ENCODE results near the gene ITSN1.
"Not testable (repeated sequence)": the region's sequence is repeated elsewhere in the genome, so short reads cannot be mapped to it uniquely, and the experiment has no call there.

ITSN1 gene

DNA sequence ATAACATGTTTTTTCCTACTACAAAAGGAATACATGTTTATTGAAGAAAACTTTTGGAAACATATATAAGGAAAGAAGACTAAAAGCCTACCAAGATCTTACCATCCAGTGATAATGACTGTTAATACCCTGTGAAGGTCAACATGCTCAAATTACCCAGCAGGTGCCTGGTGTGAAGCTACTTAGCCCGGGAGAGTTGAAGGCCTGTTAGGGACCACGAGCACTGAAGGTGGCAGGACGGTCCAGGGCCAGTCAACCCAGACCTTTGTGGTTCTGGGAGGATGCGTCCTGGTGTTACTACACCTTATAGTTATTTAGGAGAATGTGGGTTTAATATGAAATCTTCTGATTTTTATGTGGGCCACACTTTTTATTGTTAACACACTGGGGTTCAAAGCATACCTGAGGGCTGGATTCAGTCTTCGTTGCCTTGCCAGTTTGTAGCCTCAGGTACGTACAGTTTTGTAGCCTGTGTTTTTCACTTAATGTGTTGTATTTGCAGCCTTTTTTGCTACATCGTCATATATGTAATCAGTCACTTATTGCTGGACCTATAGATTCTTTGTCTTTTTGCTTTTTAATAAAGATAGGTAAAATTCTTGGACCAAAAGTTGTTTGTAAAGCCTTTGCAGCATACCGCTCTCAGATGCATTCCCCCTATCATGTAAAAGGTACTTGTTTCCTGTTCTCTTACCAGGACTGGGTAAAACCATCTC, 9.8 kb downstream of the ITSN1 start:
- DNase-seq (ENCODE audit: low spot score), result no peak

DNA sequence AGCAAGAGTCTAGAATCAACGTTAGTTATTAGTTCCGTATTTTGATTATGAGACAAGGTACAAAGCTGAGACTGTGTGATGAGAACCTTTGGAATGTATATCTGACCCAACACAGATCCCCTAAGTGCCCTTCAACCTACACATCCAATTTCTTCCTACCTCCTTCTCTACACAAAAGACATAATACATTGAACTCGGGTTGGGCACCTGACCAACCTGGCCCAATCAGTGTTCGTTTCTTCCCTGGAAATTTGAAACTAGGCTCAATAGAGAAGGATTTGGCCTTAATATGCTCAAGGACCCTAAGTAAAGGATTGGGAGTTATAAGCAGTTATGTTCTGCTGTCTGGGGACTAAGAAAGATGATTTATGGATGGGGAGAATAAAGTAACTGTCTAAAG, 12.1 kb downstream of the ITSN1 start:
- DNase-seq (ENCODE audit: low spot score), result no peak

DNA sequence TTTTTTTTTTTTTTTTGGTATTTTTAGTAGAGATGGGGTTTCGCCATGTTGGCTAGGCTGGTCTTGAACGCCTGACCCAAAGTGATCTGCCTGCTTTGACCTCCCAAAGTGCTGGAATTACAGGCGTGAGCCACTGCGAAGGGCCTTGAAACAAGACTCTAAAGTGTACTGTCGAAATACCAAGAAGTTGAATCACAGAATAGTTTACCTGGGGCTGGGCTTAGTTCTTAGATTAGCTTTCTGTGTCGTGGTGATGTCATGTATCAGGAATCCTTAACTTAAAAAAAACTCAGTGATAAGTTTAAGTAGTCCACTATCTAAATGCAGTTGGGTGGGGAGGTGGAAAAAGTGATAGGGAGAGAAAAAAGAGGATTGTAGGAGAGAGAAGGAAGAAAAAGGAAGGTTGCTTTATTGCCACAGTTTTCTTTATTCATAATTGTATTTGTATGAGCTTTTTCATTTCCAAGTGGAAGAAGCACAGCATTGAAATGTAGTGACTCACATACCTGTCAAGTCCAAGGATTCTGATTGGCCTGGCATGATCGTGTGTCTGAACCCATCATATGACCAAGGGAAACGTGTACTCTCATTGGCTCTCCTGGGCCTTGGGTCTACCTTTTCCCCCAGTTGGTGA, 13.4 kb downstream of the ITSN1 start:
- DNase-seq (ENCODE audit: low spot score), result peak; percentile 59

DNA sequence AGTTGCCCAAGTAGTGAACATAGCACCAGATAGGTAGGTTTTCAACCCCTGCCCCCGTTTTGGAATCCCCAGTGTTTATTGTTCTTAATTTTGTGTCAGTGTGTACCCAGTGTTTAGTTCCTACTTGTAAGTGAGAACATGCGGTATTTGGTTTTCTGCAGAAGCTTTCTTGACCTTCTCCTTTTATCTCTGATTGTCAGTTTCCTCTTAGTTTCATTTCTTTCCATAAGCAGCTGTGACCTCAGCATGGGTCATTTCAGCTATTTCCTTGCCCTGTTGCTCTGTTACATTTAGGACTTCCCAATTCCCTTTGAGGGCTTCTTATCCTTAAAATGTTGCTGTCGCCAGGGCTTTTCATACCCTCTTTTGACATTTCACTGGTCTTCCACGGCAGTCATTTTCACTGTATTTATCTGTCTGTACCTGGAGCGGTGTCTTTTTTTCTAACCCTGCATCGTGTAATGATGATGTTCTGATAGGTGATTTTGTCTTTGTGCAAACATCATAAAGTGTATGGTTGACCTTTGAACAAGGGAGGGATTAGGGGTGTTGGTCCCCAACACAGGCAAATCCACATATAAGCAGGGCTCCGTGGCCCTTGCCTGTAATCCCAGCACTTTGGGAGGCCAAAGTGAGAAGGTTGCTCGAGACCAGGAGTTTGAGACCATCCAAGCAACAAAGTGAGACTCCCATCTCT, 15.0 kb downstream of the ITSN1 start:
- DNase-seq (ENCODE audit: low spot score), result no peak

DNA sequence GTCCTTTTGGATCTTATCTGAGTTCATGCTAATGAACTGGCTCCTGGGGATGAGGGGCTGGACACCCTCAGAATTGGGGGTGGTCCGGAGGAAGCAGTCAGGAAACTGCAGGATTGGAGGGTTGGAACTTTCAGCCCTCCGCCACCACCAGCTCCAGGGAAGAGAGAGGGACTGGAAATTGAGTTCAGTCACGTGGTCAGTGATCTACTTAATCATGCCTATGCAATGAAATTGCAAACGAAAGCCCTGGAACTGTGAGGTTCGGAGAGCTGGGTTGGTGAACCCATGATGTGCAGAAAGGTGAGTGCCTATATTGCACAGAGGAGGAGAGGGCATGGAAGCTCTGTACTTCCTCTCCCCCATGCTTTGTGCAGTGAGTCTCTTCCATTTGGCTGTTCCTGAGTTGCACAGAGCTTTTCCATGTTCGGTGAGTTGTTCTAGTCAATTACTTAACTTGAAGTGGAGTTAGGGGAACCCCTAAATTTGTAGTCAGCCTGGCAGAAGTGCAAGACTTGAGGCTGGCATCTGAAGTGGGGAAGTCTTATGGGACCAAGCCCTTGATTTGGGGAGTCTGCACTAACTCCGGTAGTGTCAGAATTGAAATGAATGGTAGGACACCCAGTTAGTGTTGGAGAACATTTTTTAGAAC, 16.7 kb downstream of the ITSN1 start:
- no peak for DNase-seq (ENCODE audit: low spot score)

DNA sequence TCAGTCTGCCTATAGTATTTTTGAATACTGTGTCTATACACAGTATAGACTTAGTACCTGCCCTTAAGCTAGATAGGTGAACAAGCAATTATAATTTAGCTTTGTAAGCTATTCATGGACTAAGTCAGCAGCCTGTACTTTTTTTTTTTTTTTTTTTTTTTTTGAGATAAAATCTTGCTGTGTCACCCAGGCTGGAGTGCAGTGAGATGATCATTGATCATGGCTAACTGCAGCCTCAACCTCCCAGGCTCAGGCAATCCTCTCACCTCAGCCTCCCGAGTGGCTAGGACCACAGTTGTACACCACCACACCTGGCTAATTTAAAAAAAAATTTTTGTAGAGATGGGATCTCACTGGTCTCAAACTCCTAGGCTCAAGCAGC, 17.3 kb downstream of the ITSN1 start:
- no peak for DNase-seq (ENCODE audit: low spot score)

DNA sequence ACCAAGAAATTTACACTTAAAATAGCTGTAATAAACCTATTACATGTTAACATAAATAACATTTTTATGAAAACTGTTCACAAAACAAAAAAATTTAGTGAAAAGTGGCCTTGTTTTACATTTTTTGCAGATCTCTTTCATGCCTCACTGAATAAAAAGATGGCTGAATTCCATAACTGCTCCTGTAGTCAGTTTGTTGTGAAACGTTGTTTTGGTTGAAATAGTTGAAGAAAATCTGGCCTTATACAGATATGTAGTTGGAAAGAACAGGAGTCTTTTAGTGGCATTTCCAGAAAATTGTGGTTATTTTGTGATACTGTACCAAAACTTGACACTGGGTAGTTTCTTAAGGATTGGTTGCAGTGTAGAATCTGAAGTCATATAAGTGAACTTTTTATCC, 18.1 kb downstream of the ITSN1 start:
- no peak for DNase-seq (ENCODE audit: low spot score)

DNA sequence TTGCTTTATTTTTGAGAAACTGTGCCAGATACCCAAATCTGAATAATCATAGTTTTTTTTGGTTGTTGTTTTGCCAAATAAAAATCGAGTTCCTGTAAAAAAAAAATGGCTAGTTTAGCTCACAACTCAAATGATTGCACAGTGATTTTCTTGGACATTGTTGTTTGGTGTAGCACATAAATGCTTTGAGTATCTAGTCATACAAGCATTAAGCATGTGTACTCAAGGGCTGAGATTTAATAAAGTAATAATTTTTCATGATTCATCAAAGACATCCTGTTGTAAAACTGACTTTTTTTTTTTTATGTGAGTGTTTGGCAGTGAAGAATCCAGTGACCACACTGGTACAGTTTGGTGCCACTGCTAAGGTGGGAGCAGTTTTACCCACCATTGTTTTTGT, 18.8 kb downstream of the ITSN1 start:
- DNase-seq (ENCODE audit: low spot score), result no peak

DNA sequence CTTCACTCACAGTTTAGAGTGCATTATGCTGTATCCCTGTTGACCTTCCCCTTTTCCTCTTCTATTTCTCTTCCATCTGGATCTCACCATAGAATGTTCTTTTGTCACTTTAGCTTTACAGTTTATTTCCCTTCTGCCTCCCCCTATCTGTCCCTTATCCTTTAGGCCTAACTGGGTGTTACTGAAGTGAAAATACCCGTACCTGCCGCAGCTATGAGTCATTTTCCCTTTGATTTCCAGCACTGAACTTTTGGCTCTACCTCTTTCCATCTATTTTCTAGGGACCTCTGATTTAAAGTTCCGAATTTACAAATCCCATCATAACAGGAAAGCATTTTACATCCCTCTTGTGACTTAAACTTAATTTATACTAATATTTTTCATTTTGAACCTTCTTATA, 19.7 kb downstream of the ITSN1 start:
- DNase-seq (ENCODE audit: low spot score), result no peak

DNA sequence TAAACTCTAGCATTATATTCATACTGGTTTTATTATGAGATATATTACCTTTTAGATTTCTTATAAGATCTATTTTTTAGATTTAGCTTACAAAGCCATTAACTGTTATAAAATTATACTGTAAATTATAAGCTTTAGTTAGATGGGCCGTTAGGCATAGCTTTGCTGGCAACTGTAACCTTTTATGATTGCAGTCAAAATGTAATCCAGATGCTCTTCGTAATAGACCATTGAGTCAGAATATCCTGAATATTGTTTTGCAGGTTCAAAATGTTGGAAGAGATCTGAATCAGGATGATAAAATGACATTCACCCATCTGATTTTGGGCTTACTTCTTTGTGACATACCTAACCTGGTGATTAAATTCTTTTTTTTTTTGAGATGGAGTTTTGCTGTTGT, 20.9 kb downstream of the ITSN1 start:
- no peak for DNase-seq (ENCODE audit: low spot score)

DNA sequence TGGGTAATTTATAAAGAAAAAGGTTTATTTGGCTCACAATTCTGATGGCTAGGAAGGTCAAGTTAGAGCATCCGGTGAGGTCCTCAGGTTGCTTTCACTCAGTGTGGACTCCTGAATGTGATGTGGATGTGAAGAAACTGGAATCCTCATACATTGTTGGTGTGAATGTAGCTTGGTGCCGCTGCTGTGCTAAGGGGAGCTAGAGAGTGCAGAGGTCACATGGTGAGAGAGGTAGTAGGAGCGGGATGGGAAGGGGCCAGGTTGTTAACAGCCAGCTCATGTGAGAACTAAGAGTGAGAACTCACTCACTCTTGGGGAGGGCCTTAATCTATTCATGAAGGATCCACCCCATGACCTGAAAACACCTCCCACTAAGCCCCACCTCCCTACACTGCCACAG, 21.8 kb downstream of the ITSN1 start:
- DNase-seq (ENCODE audit: low spot score), result no peak

DNA sequence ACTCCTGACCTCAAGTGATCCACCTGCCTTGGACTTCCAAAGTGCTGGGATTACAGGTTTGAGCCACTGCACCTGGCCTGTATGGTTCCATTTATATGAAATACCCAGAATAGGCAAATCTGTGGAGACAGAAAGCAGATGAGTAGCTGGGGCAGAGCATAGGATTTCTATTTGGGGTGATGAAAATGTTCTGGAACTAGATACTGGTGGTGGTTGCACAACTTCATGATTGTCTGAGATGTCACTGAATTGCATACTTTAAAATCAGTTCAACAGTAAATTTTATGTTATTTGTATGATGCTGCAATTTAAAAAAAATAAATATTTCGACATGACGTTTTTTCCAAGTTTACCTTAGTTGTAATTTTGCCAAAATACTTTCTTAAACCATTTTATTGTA, 23.9 kb downstream of the ITSN1 start:
- no peak for DNase-seq (ENCODE audit: low spot score)

DNA sequence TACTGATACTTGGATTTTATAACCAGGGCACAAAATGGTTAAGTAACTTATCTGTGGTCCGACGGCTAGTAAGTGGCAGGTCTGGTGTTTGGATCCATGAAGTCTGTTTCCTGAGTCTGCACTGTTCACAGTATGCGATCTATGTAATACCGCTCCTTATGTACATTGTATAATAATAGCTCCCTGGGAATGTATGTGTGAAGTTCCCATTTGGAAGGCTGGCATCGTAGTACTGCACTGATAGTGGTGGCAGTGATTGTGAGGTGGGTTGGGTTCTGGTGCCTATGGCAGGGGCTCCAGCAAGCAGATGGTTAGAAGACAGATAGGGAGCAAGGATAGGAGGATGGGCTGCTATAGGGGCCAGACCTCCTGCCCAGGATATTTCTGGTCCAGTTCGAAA, 25.3 kb downstream of the ITSN1 start:
- no peak for DNase-seq (ENCODE audit: low spot score)

DNA sequence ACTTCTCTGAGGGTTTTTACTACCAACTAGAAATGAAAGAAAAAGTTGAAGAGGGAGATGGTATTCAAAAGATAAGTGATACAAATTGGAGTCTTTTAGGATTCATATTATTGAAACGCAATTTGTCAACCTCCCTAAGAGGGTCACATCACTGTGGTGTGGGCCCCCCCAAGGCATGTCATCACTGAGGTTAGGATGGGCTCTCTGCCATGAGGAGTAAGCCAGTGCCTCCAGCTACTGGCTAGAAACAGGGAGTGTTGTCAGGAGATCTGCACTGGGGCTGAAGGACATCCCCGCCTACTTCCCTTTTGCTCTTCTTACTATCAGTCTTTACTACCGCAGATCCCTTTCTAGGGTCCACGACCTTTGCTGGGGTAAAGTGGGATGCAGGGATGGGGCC, 25.9 kb downstream of the ITSN1 start:
- peak; percentile 8 for DNase-seq (ENCODE audit: low spot score)

DNA sequence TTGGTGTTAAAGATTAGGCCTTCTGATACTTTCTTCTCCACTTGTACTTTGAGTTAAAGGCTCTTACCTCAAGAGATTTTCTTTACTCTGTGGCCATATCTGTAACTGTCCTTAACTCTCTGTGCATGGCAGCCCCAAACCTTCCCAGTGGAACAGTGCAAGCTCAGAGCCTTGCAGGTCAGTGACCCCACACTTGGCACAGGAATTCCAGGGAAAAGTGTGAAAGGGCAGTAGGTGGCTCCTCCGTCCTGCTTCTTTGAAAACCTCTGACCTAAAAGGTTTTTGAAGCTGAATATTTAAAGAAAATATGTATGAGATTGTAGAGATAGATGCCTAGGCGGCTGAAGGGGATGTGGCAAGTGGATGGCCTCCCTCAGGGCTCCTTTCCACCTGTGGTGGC, 26.3 kb downstream of the ITSN1 start:
- DNase-seq (ENCODE audit: low spot score), result no peak

DNA sequence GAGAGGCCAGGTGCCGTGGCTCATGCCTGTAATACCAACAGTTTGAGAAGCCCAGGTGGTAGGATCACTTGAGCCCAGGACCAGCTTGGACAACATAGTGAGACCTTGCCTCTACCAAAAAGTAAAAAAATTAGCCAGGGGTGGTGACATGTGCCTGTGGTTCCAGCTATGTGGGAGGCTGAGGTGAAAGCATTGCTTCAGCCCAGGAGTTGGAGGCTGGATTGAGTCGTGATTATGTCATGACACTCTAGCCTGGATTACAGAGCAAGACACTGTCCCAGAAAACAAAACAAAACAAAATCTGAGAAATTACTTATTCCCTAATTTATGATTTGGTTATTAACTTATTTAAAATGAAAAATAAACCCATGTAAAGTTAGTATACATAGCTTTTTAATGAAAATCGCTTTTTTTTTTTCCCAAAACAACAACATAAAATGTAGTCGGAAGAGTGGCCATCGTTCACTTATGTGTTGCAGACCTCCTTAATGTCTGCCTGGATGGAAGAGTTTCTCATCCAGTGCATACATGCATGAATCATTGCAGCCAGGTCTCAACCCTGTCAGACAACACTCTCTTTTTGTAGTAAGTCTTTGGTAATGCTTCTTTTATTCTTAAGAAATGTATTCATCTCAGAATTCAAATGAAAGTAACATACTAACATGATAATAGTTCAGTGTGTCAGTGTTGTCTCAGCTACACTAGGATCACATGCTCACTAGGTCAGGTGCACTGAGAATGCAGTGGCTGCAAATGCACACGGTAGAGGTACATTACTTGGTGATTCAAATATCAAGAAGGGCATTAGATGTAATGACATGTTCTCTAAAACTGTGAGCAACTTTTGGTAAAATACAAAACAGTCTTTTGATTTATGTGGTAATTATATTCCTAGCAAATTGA, 28.0 kb downstream of the ITSN1 start:
- no peak for DNase-seq (ENCODE audit: low spot score)

DNA sequence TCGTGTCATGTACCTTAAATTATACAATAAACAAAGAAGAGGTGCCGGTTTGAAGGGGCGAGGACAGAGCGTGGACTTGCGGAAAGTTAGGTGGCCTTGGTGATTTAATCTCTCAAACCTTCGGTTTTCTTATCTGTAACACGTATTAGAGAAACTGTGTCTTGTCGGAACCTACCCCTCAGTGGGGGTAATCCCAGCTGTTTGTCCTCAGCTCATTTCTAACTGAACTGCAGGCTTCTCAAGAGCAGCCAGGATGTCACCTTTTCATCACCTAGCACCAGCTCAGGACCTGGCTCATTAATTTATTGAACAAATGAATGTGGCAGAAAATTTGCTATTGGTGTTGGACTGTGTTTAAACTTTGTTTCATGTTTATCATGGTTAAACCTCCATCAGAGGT, 31.2 kb downstream of the ITSN1 start:
- no peak for DNase-seq (ENCODE audit: low spot score)

DNA sequence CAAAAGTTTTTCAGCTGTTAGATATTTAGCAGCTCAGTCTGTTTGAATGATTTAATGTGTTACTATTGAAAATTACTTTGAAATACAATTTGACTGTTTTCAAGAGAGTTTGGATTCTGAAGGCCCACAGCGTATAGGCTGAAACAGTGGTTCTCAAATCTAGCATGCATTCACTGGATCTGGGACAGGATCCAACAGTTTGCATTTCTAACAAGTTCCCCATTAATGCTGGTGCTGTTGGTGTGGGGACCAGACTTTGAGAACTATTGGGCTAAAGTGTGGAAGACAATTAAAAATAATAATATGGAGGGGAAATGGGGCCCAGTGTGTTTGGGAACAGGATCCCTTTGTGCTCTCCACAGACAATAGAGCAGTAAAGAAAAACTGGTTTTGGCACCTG, 31.9 kb downstream of the ITSN1 start:
- no peak for DNase-seq (ENCODE audit: low spot score)

DNA sequence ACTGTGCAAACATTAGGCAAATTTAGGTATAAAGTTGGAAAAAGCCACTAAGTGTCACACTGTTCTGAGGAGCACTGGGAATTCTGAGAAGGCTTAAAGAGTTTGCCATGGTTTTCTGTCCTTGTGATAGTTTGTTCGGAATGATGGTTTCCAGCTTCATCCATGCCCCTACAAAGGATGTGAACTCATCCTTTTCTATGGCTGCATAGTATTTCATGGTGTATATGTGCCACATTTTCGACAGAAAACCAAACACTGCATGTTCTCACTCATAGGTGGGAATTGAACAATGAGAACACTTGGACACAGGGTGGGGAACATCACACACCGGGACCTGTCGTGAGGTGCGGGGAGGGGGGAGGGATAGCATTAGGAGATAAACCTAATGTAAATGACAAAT, 34.4 kb downstream of the ITSN1 start:
- DNase-seq (ENCODE audit: low spot score), result not testable (repeated sequence)

DNA sequence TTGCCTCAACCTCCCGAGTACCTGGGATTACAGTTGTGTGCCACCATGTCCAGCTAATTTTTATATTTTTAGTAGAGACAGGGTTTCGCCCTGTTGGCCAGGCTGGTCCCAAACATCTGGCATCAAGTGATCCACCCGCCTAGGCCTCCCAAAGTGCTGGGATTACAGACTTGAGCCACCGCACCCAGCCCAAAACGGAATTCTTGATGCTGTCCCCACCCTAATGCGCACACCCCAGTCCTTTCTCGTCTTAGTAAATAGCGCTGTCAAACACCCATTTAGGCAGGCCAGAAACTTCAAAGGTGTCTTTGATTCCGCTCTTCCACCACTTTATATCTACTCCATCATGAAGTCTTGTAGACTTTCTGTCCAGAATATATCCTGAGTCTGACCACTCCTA, 35.1 kb downstream of the ITSN1 start:
- DNase-seq (ENCODE audit: low spot score), result no peak

DNA sequence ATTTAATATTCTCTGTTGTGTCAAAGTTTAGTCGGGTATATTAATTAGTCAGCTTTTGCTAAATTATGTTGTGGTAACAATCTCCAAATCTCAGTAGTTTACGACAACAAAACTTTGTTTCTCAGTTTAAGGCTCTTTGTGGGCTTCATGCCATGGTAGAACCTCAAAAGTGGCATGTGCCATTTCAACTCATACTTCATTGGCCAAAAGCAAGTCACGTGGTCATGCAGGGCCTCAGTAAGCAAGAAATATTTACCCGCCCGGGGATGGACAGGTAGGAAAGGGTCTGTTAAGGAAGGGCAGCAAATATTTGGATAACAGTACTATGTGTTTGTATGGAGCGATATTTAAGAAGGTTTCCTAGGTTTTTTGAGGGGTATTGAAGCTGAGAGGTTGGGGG, 38.6 kb downstream of the ITSN1 start:
- no peak for DNase-seq (ENCODE audit: low spot score)

DNA sequence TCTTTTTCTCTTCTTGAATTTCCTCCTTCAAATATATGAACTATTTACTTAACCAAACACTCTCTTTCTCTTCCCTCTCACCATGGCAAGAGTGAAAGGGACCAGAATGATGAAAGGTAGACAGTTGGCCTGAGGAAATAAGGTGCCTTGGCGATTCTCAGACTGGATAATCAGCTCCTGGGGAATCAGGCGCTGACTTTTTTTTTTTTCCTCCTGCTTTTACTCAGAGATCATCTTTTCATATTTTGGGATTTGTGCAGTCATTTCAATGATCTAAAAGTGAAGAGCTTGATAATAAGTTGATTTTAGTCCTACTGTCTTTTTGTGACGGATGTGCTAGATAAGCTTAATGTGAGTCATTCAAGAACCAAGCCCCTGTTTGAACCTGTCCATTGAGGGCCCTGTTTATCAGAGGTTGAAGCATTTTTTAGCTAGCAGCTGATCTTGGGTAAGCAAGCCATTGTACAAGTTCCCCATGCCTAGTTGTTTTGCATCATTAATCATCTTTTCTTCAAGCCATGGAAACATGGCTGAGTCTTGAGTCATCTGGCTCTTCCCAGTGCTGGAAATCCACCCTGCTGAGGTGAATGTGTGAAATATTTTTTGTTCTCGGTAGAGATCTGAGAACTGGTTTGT, 40.8 kb downstream of the ITSN1 start:
- peak; percentile 41 for DNase-seq (ENCODE audit: low spot score)

Data from AG08396 (cell line).